HG02938 (cell line): ENCODE data around the gene BCAP31.
"Not testable (repeated sequence)": the region's sequence is repeated elsewhere in the genome, so short reads cannot be mapped to it uniquely, and the experiment has no call there.

Experiments used
- ATAC-seq: cut with Tn5 transposase; IDR thresholded peaks from one replicate; pipeline ENCODE4 v1.9.1; 2021; ENCODE audit warnings: mild to moderate bottlenecking, moderate library complexity; ENCODE audit not compliant: unreplicated experiment

Gene BCAP31

GRCh38 chrX:153719238-153719637 is 4.9 kb downstream of the BCAP31 start:
- ATAC-seq: no peak

GRCh38 chrX:153717445-153717844 is 6.7 kb downstream of the BCAP31 start:
- no peak for ATAC-seq

GRCh38 chrX:153714256-153714655 is 9.9 kb downstream of the BCAP31 start:
- no peak for ATAC-seq

GRCh38 chrX:153709726-153710674 is 14.2 kb downstream of the BCAP31 start:
- ATAC-seq: no peak

GRCh38 chrX:153708415-153708814 is 15.8 kb downstream of the BCAP31 start:
- no peak for ATAC-seq

GRCh38 chrX:153707406-153707805 is 16.8 kb downstream of the BCAP31 start:
- ATAC-seq: no peak

GRCh38 chrX:153706799-153707198 is 17.4 kb downstream of the BCAP31 start:
- ATAC-seq: no peak

- ATAC-seq: not testable (repeated sequence)
These were observed 18.7 kb downstream of the BCAP31 start for GRCh38 chrX:153705403-153706060.

- ATAC-seq: not testable (repeated sequence)
These were observed 19.4 kb downstream of the BCAP31 start for GRCh38 chrX:153704631-153705402.

- ATAC-seq: no peak
These were observed 20.1 kb downstream of the BCAP31 start for GRCh38 chrX:153704021-153704526.

- no peak for ATAC-seq
These were observed 21.2 kb downstream of the BCAP31 start for GRCh38 chrX:153703036-153703370.

GRCh38 chrX:153702336-153703035 is 21.7 kb downstream of the BCAP31 start:
- no peak for ATAC-seq

- no peak for ATAC-seq
These were observed 22.5 kb downstream of the BCAP31 start for GRCh38 chrX:153701706-153702105.

GRCh38 chrX:153700967-153701366 is 23.2 kb downstream of the BCAP31 start:
- no peak for ATAC-seq

- ATAC-seq: no peak
These were observed 23.7 kb downstream of the BCAP31 start for GRCh38 chrX:153700376-153700945.

- ATAC-seq: not testable (repeated sequence)
These were observed 24.3 kb downstream of the BCAP31 start for GRCh38 chrX:153699784-153700371.

GRCh38 chrX:153699210-153699783 is 24.9 kb downstream of the BCAP31 start:
- ATAC-seq: not testable (repeated sequence)

GRCh38 chrX:153697924-153698865 is 26.0 kb downstream of the BCAP31 start:
- no peak for ATAC-seq
